H9 (cell line): ENCODE results near the gene ZCCHC7. TPM values are rescaled to one million over a fixed set of nuclear protein-coding genes. Genes with fewer than 3 reads are reported as not detected.

Source experiments
- DNase-seq: peaks from one replicate; pipeline ENCODE4 v3.0.0-alpha.2; 2017
- H2AFZ ChIP-seq: one replicate; pipeline ENCODE4 v1.6.1; 2013; ENCODE audit warnings: mild to moderate bottlenecking, low read length, control low read depth, moderate library complexity
- H2AK5ac ChIP-seq: 2 replicates; pipeline ENCODE4 v1.6.1; 2013; ENCODE audit warnings: low read length, control low read depth, mixed read lengths; ENCODE audit not compliant: insufficient read length
- H2BK120ac ChIP-seq: one replicate; pipeline ENCODE4 v1.6.1; 2013; ENCODE audit warnings: low read depth, mild to moderate bottlenecking, low read length, control low read depth, inconsistent platforms; ENCODE audit not compliant: poor library complexity, severe bottlenecking
- H2BK12ac ChIP-seq: 2 replicates; pipeline ENCODE4 v1.6.1; 2013; ENCODE audit warnings: low read length, control low read depth, mixed read lengths, low read depth; ENCODE audit not compliant: insufficient read length
- H2BK15ac ChIP-seq: 2 replicates; pipeline ENCODE4 v1.6.1; 2013; ENCODE audit warnings: low read depth, low read length, control low read depth
- H2BK20ac ChIP-seq: one replicate; pipeline ENCODE4 v1.6.1; 2013; ENCODE audit warnings: low read depth, mild to moderate bottlenecking, low read length, control low read depth, inconsistent platforms; ENCODE audit not compliant: poor library complexity, severe bottlenecking
- H2BK5ac ChIP-seq: 2 replicates; pipeline ENCODE4 v1.6.1; 2013; ENCODE audit warnings: low read length, control low read depth, mixed read lengths; ENCODE audit not compliant: insufficient read length
- H3K14ac ChIP-seq: 2 replicates; pipeline ENCODE4 v1.6.1; 2013; ENCODE audit warnings: low read length, control low read depth; ENCODE audit not compliant: insufficient read depth
- H3K18ac ChIP-seq: 2 replicates; pipeline ENCODE4 v1.6.1; 2013; ENCODE audit warnings: low read depth, mild to moderate bottlenecking, mixed read lengths, low read length, control low read depth; ENCODE audit not compliant: insufficient read length
- H3K23ac ChIP-seq: 2 replicates; pipeline ENCODE4 v1.6.1; 2013; ENCODE audit warnings: low read length, control low read depth, mixed read lengths, low read depth; ENCODE audit not compliant: insufficient read length
- H3K23me2 ChIP-seq: 2 replicates; pipeline ENCODE4 v1.6.1; 2013; ENCODE audit warnings: low read depth, mild to moderate bottlenecking, mixed read lengths, low read length, control low read depth; ENCODE audit not compliant: insufficient read length, poor library complexity, severe bottlenecking
- H3K27ac ChIP-seq: 2 replicates; pipeline ENCODE4 v1.5.1; 2013; ENCODE audit warnings: low read length, control low read depth, mixed read lengths, low read depth; ENCODE audit not compliant: insufficient read length
- H3K27me3 ChIP-seq: 2 replicates; pipeline ENCODE4 v1.6.1; 2013; ENCODE audit warnings: low read length, control low read depth, inconsistent platforms; ENCODE audit not compliant: insufficient read depth
- H3K4ac ChIP-seq: 2 replicates; pipeline ENCODE4 v1.6.1; 2013; ENCODE audit warnings: low read depth, mild to moderate bottlenecking, control low read depth, inconsistent platforms, low read length, moderate library complexity
- H3K4me1 ChIP-seq: 2 replicates; pipeline ENCODE4 v1.6.1; 2013; ENCODE audit warnings: low read length, control low read depth, inconsistent platforms; ENCODE audit not compliant: insufficient read depth
- H3K4me2 ChIP-seq: 2 replicates; pipeline ENCODE4 v1.6.1; 2013; ENCODE audit warnings: low read length, control low read depth, mixed read lengths; ENCODE audit not compliant: insufficient read length, insufficient read depth
- H3K56ac ChIP-seq: 2 replicates; pipeline ENCODE4 v1.6.1; 2013; ENCODE audit warnings: low read depth, mild to moderate bottlenecking, mixed read lengths, low read length, control low read depth; ENCODE audit not compliant: insufficient read length
- H3K79me1 ChIP-seq: 2 replicates; pipeline ENCODE4 v1.6.1; 2013; ENCODE audit warnings: low read depth, mild to moderate bottlenecking, moderate library complexity, low read length, control low read depth, inconsistent platforms; ENCODE audit not compliant: insufficient read depth, poor library complexity, severe bottlenecking
- H3K79me2 ChIP-seq: 2 replicates; pipeline ENCODE4 v1.6.1; 2013; ENCODE audit warnings: low read length, control low read depth, inconsistent platforms; ENCODE audit not compliant: insufficient read depth
- H3K9ac ChIP-seq: 2 replicates; pipeline ENCODE4 v1.6.1; 2013; ENCODE audit warnings: low read length, control low read depth, mixed read lengths; ENCODE audit not compliant: insufficient read length; ENCODE audit errors: extremely low read depth
- H3K9me3 ChIP-seq: one replicate; pipeline ENCODE4 v1.6.1; 2013; ENCODE audit warnings: low read depth, low read length, inconsistent platforms; ENCODE audit not compliant: control insufficient read depth
- H3T11ph ChIP-seq: one replicate; pipeline ENCODE4 v1.6.1; 2013; ENCODE audit warnings: mild to moderate bottlenecking, low read length, control low read depth, inconsistent platforms
- H4K20me1 ChIP-seq: one replicate; pipeline ENCODE4 v1.6.1; 2013; ENCODE audit not compliant: control insufficient read depth, insufficient read length, insufficient read depth
- H4K5ac ChIP-seq: 2 replicates; pipeline ENCODE4 v1.6.1; 2013; ENCODE audit warnings: low read depth, mild to moderate bottlenecking, mixed read lengths, low read length, control low read depth; ENCODE audit not compliant: insufficient read length
- H4K8ac ChIP-seq: replicated peaks from 2 replicates; pipeline ENCODE4 v1.6.1; 2013; ENCODE audit warnings: low read length, control low read depth, mixed read lengths, low read depth; ENCODE audit not compliant: insufficient read length
- H4K91ac ChIP-seq: 2 replicates; pipeline ENCODE4 v1.6.1; 2013; ENCODE audit warnings: low read depth, mild to moderate bottlenecking, moderate library complexity, mixed read lengths, low read length, control low read depth; ENCODE audit not compliant: insufficient read length
- H3K27ac Mint-ChIP-seq, 3 experiments: 2 replicates in 2 of 3; 3 replicates in 1 of 3; pipeline ENCODE4 v1.8.0; 2020 to 2021; ENCODE audit warnings: mixed read lengths in 3 of 3, mild to moderate bottlenecking in 1 of 3, moderate library complexity in 1 of 3
- H3K27me3 Mint-ChIP-seq: 2 replicates; pipeline ENCODE4 v1.8.0; 2021; ENCODE audit warnings: low read depth, mild to moderate bottlenecking, moderate library complexity, mixed read lengths
- H3K36me3 Mint-ChIP-seq, 3 experiments: 2 replicates in 2 of 3; 3 replicates in 1 of 3; pipeline ENCODE4 v1.8.0; 2020 to 2021; ENCODE audit warnings: low read depth in 3 of 3, mixed read lengths in 3 of 3; ENCODE audit not compliant: insufficient read depth in 1 of 3
- H3K4me1 Mint-ChIP-seq, 2 experiments: 2 replicates each; pipeline ENCODE4 v1.8.0; 2020; ENCODE audit warnings: mixed read lengths in 2 of 2
- H3K4me3 Mint-ChIP-seq, 2 experiments: 2 replicates in 1 of 2; 3 replicates in 1 of 2; pipeline ENCODE4 v1.8.0; 2020 to 2021; ENCODE audit warnings: mild to moderate bottlenecking in 2 of 2, mixed read lengths in 2 of 2, moderate library complexity in 1 of 2
- H3K9me3 Mint-ChIP-seq, 2 experiments: 2 replicates in 1 of 2; 3 replicates in 1 of 2; pipeline ENCODE4 v1.8.0; 2020; ENCODE audit warnings: mild to moderate bottlenecking in 2 of 2, mixed read lengths in 2 of 2, moderate library complexity in 1 of 2
- CTCF ChIP-seq: fragments of 200-600 bp; sonication (generic); conservative IDR thresholded peaks from 3 replicates; pipeline ENCODE4 v1.8.0; 2021; ENCODE audit warnings: antibody characterized with exemption, mild to moderate bottlenecking
- WGBS: extraction: QIAGEN DNeasy Blood & Tissue Kit; methylation state at CpG from one replicate; pipeline ENCODE4 v1.1.7; 2013; ENCODE audit warnings: missing lambda C conversion rate, low lambda C conversion rate, mixed read lengths; ENCODE audit not compliant: insufficient read length; ENCODE audit errors: extremely low coverage; 5-methylcytosine and 5-hydroxymethylcytosine counted together
- total RNA-seq: library from RNA; stranded (reverse); gene quantifications from 2 replicates; pipeline ENCODE4 v1.2.1, GENCODE V29; 2021

Gene ZCCHC7
- total RNA-seq, 1 experiment from 2014 or later: 20.3 TPM

GRCh38 chr9:37096628-37097027 is 23.7 kb upstream of the ZCCHC7 start:
- H3K14ac ChIP-seq: no peak overlapping the region
- no peak overlapping the region for H3K9ac ChIP-seq
- Mint-ChIP-seq H3K4me3 (no peak overlapping the region), H3K27me3 (no peaks in the 10 kb centered on the region), H3K4me1 (peaks cover 13 to 14% of the 10 kb centered on the region in 2 experiments), H3K36me3 (no peaks in the 10 kb centered on the region), H3K27ac (no peak overlapping the region), H3K9me3 (no peaks in the 10 kb centered on the region)
- no peak overlapping the region for H3K56ac ChIP-seq
- no peak overlapping the region for H2AK5ac ChIP-seq
- no peak overlapping the region for H4K91ac ChIP-seq
- no peak overlapping the region for H3K27ac ChIP-seq
- H3K27me3 ChIP-seq: no peaks in the 10 kb centered on the region
- H3K79me2 ChIP-seq: no peaks in the 10 kb centered on the region
- no CpG with 5 or more reads among the region's 4 CpGs for WGBS
- H3K4ac ChIP-seq: no peak overlapping the region
- H2BK15ac ChIP-seq: no peak overlapping the region
- H2BK12ac ChIP-seq: no peak overlapping the region
- H3K4me2 ChIP-seq: no peak overlapping the region
- H3K23me2 ChIP-seq: no peaks in the 10 kb centered on the region
- TF ChIP-seq CTCF: no peak
- no peak overlapping the region for H2BK20ac ChIP-seq
- no peak overlapping the region for H2BK5ac ChIP-seq
- H2BK120ac ChIP-seq: no peak overlapping the region
- H3K4me1 ChIP-seq: no peaks in the 10 kb centered on the region; the same call in 1 of the 2 replicates
- H3K23ac ChIP-seq: no peak overlapping the region
- H3T11ph ChIP-seq: no peak overlapping the region
- no peak overlapping the region for H3K18ac ChIP-seq
- no peak overlapping the region for H4K5ac ChIP-seq
- no peaks in the 10 kb centered on the region for H3K9me3 ChIP-seq
- H4K20me1 ChIP-seq: no peaks in the 10 kb centered on the region
- H2AFZ ChIP-seq: no peak overlapping the region
- no peak overlapping the region for H4K8ac ChIP-seq
- no peak for DNase-seq
- H3K79me1 ChIP-seq: no peaks in the 10 kb centered on the region
